Upper lobe of left lung (tissue), 4 donors: ENCODE measurements around the gene FDCSP.

Experiments used
- POLR2A ChIP-seq, 4 donors: fragments of 450-650 bp; IDR thresholded peaks; one replicate each; pipeline ENCODE4 v1.5.1; 2016 to 2017; ENCODE audit warnings: antibody characterized with exemption in 4 of 4, mild to moderate bottlenecking in 2 of 4
- TF ChIP-seq, protein P1 (sequence below), 6 experiments: fragments of 450-650 bp in 4 of 6; fragments of 200-600 bp in 2 of 6; sonication (generic) in 2 of 6; IDR thresholded peaks; one replicate each; pipeline ENCODE4 v1.5.1; 2016 to 2019; ENCODE audit warnings: antibody characterized with exemption in 6 of 6

GRCh38 chr4:70197842-70198241 lies 28.1 kb upstream of the FDCSP start:
- TF ChIP-seq, protein P1, sequence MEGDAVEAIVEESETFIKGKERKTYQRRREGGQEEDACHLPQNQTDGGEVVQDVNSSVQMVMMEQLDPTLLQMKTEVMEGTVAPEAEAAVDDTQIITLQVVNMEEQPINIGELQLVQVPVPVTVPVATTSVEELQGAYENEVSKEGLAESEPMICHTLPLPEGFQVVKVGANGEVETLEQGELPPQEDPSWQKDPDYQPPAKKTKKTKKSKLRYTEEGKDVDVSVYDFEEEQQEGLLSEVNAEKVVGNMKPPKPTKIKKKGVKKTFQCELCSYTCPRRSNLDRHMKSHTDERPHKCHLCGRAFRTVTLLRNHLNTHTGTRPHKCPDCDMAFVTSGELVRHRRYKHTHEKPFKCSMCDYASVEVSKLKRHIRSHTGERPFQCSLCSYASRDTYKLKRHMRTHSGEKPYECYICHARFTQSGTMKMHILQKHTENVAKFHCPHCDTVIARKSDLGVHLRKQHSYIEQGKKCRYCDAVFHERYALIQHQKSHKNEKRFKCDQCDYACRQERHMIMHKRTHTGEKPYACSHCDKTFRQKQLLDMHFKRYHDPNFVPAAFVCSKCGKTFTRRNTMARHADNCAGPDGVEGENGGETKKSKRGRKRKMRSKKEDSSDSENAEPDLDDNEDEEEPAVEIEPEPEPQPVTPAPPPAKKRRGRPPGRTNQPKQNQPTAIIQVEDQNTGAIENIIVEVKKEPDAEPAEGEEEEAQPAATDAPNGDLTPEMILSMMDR (IDR thresholded peaks at IDR 0.05): no peak
- TF ChIP-seq POLR2A (IDR thresholded peaks at IDR 0.05): no peak
